ENCODE results near the gene ADGRG3.

The ADGRG3 gene

GRCh38 chr16:57643147-57643874, 24.8 kb upstream of the ADGRG3 start:
- TF ChIP-seq TAF1 (IDR thresholded peaks at IDR 0.05; ENCODE audit: borderline replicate concordance, low read depth, low read length): no peak
- no peak for TF ChIP-seq POLR2A (IDR thresholded peaks at IDR 0.05; ENCODE audit: low read depth, low read length)
- TF ChIP-seq POLR2AphosphoS5 (IDR thresholded peaks at IDR 0.05; ENCODE audit: low read depth, low read length): no peak
- DNase-seq (ENCODE audit: insufficient read length): no peak
- FAIRE-seq: no peak

DNA sequence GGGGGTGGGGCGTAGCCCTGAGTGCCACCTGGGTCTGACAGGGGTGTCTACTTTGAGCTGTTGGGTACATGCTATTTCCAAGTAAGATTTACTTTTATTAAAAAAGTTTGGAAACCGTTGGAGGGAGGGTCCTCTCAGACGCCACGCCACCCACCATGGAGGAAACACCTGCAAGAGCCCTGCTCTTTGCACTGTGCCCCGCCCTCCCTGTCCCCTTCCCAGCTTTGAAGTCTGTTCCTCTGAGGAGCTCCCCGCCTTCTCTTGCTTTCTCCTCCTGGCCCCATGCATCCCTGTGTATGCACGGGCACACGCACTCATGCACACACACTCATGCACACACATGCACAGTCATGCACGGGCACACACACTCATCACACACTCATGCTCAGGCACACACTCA, 24.2 kb upstream of the ADGRG3 start:
- FAIRE-seq: no peak
- TF ChIP-seq TAF1 (IDR thresholded peaks at IDR 0.05; ENCODE audit: borderline replicate concordance, low read depth, low read length): no peak
- no peak for TF ChIP-seq POLR2A (IDR thresholded peaks at IDR 0.05; ENCODE audit: low read depth, low read length)
- no peak for TF ChIP-seq POLR2AphosphoS5 (IDR thresholded peaks at IDR 0.05; ENCODE audit: low read depth, low read length)
- no peak for DNase-seq (ENCODE audit: insufficient read length)

GRCh38 chr16:57644383-57645014, 23.6 kb upstream of the ADGRG3 start:
- peak; percentile 5 for FAIRE-seq
- no peak for TF ChIP-seq POLR2AphosphoS5 (IDR thresholded peaks at IDR 0.05; ENCODE audit: low read depth, low read length)
- no peak for TF ChIP-seq TAF1 (IDR thresholded peaks at IDR 0.05; ENCODE audit: borderline replicate concordance, low read depth, low read length)
- TF ChIP-seq POLR2A (IDR thresholded peaks at IDR 0.05; ENCODE audit: low read depth, low read length): no peak

DNA sequence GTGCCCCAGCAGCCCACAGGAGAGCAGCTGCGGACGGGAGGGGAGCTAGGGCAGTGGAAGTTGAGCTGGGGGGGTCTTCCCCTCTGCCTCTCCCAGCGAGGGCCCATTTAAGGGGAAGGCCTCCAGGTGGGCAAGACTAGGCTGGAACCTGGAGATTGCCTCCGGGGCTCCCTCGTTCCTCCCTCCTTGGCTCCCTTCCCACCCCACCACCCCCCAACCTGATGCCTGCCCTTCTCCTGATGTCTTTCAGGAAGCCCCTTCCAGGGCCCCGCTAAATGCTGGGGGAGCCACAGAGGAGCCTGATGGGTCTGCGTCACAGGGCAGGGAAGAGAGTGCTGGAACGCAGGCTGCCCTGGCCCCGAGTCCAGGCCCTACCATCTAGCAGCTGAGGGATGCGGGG, 22.9 kb upstream of the ADGRG3 start:
- TF ChIP-seq POLR2AphosphoS5 (IDR thresholded peaks at IDR 0.05; ENCODE audit: low read depth, low read length) (no peak), TAF1 (IDR thresholded peaks at IDR 0.05; ENCODE audit: borderline replicate concordance, low read depth, low read length) (no peak), POLR2A (IDR thresholded peaks at IDR 0.05; ENCODE audit: low read depth, low read length) (no peak)
- FAIRE-seq (no peak), DNase-seq (ENCODE audit: insufficient read length) (no peak)

More at GRCh38 chr16:57644383-57645014, 23.6 kb upstream of the ADGRG3 start:
- DNase-seq (ENCODE audit: insufficient read length): no peak

- DNase-seq (ENCODE audit: insufficient read length): no peak
- TF ChIP-seq POLR2A (IDR thresholded peaks at IDR 0.05; ENCODE audit: low read depth, low read length): no peak
- TF ChIP-seq TAF1 (IDR thresholded peaks at IDR 0.05; ENCODE audit: borderline replicate concordance, low read depth, low read length): no peak
- no peak for TF ChIP-seq POLR2AphosphoS5 (IDR thresholded peaks at IDR 0.05; ENCODE audit: low read depth, low read length)
- no peak for FAIRE-seq
Observed at GRCh38 chr16:57645691-57646387, 22.3 kb upstream of the ADGRG3 start.

- DNase-seq (ENCODE audit: insufficient read length) (no peak), FAIRE-seq (no peak)
- no peak for TF ChIP-seq POLR2AphosphoS5 (IDR thresholded peaks at IDR 0.05; ENCODE audit: low read depth, low read length)
Observed at GRCh38 chr16:57646388-57647039, 21.6 kb upstream of the ADGRG3 start.

DNA sequence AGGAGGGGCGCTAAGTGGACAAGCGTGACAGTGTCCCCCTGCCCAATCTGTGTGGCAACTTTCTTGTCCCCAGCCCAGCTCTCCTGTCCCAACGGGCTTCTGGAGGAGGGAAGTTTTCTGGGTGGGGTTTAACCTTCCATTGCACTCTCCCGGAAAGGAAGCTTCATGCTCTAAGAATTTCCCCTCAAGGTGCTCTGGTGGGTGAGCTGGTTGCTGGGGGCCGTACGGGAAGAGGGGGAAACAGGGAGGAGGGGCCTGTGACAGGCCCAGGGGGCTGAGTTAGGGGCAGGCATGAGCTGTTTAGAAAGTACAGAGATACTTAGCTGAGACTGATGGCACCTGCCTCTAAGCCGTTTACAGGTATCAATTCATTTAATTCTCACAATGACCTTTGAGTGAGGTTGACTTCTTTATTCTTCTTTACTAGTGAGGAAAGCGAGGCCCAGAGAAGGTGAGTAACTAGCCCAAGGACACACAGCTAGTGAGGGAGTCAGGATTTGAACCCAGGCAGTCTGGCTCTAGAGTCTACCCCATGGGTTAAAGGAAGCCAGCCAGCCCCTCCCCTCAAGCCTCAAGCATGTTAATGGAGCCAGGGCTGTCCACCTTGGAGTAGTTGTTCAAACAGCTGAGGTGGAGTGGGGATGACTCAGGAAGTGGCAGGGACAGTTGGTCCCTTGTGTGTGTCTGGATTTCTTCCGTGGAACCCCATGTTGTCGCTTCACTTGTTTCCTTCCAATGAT, 20.8 kb upstream of the ADGRG3 start:
- DNase-seq (ENCODE audit: insufficient read length): no peak
- FAIRE-seq: peak; percentile 57
- TF ChIP-seq POLR2AphosphoS5 (IDR thresholded peaks at IDR 0.05; ENCODE audit: low read depth, low read length) (no peak), POLR2A (IDR thresholded peaks at IDR 0.05; ENCODE audit: low read depth, low read length) (no peak), TAF1 (IDR thresholded peaks at IDR 0.05; ENCODE audit: borderline replicate concordance, low read depth, low read length) (no peak)

- FAIRE-seq (peak; percentile 38), DNase-seq (ENCODE audit: insufficient read length) (no peak)
Observed at GRCh38 chr16:57648125-57648524, 20.0 kb upstream of the ADGRG3 start.

GRCh38 chr16:57648581-57649442, 19.3 kb upstream of the ADGRG3 start:
- peak; percentile 89 for DNase-seq (ENCODE audit: insufficient read length)
- no peak for TF ChIP-seq TAF1 (IDR thresholded peaks at IDR 0.05; ENCODE audit: borderline replicate concordance, low read depth, low read length)
- TF ChIP-seq POLR2A (IDR thresholded peaks at IDR 0.05; ENCODE audit: low read depth, low read length): no peak
- no peak for TF ChIP-seq POLR2AphosphoS5 (IDR thresholded peaks at IDR 0.05; ENCODE audit: low read depth, low read length)
- peak; percentile 92 for FAIRE-seq

More at GRCh38 chr16:57648125-57648524, 20.0 kb upstream of the ADGRG3 start:
- TF ChIP-seq POLR2AphosphoS5 (IDR thresholded peaks at IDR 0.05; ENCODE audit: low read depth, low read length) (no peak), POLR2A (IDR thresholded peaks at IDR 0.05; ENCODE audit: low read depth, low read length) (no peak), TAF1 (IDR thresholded peaks at IDR 0.05; ENCODE audit: borderline replicate concordance, low read depth, low read length) (no peak)

DNA sequence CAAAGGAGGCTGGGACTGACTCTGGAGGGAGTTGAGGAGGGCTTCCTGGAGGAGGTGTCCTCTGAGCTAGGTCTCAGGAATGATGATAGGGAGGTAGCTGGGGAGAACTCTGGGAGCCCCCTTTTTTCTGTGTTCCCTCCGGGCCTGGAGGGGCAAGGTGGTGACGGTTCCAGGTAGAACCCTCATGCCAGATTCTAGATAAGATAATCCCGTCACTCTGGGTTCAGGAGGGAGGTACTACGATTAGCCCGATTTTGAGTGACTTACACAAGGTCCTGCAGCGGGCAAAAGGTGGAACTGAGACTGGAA, 18.7 kb upstream of the ADGRG3 start:
- TF ChIP-seq POLR2A (IDR thresholded peaks at IDR 0.05; ENCODE audit: low read depth, low read length): no peak
- TF ChIP-seq POLR2AphosphoS5 (IDR thresholded peaks at IDR 0.05; ENCODE audit: low read depth, low read length): no peak
- TF ChIP-seq TAF1 (IDR thresholded peaks at IDR 0.05; ENCODE audit: borderline replicate concordance, low read depth, low read length): no peak
- DNase-seq (ENCODE audit: insufficient read length) (no peak), FAIRE-seq (no peak)

Measured in GM12892 (cell line).